ENCODE data around the gene ARID5B.

Gene ARID5B

GRCh38 chr10:61952028-61952674 lies 50.7 kb downstream of the ARID5B start:
- no peak for TF ChIP-seq CTCF (IDR thresholded peaks at IDR 0.05)
- no peak for TF ChIP-seq ZFX (IDR thresholded peaks at IDR 0.05; ENCODE audit: borderline replicate concordance)
- H3K27ac ChIP-seq: peak overlapping the region; percentile 26

- TF ChIP-seq ZFX (IDR thresholded peaks at IDR 0.05; ENCODE audit: borderline replicate concordance) (no peak), CTCF (IDR thresholded peaks at IDR 0.05) (no peak)
- H3K27ac ChIP-seq: no peak overlapping the region
Observed at GRCh38 chr10:61953183-61953582, 51.7 kb downstream of the ARID5B start.

GRCh38 chr10:61957806-61958205 lies 56.3 kb downstream of the ARID5B start:
- TF ChIP-seq CTCF (IDR thresholded peaks at IDR 0.05) (no peak), ZFX (IDR thresholded peaks at IDR 0.05; ENCODE audit: borderline replicate concordance) (no peak)
- H3K27ac ChIP-seq: no peak overlapping the region

- TF ChIP-seq ZFX (IDR thresholded peaks at IDR 0.05; ENCODE audit: borderline replicate concordance) (no peak), CTCF (IDR thresholded peaks at IDR 0.05) (no peak)
- H3K27ac ChIP-seq: no peak overlapping the region
Observed at GRCh38 chr10:61958311-61958710, 56.8 kb downstream of the ARID5B start.

GRCh38 chr10:61958805-61959204 lies 57.3 kb downstream of the ARID5B start:
- no peak overlapping the region for H3K27ac ChIP-seq
- no peak for TF ChIP-seq CTCF (IDR thresholded peaks at IDR 0.05)

- TF ChIP-seq ZFX (IDR thresholded peaks at IDR 0.05; ENCODE audit: borderline replicate concordance): no peak
- TF ChIP-seq CTCF (IDR thresholded peaks at IDR 0.05): no peak
- no peak overlapping the region for H3K27ac ChIP-seq
Observed at GRCh38 chr10:61959814-61960213, 58.3 kb downstream of the ARID5B start.

- TF ChIP-seq CTCF (IDR thresholded peaks at IDR 0.05): no peak
- TF ChIP-seq ZFX (IDR thresholded peaks at IDR 0.05; ENCODE audit: borderline replicate concordance): no peak
- no peak overlapping the region for H3K27ac ChIP-seq
Observed at GRCh38 chr10:61960396-61961120, 59.1 kb downstream of the ARID5B start.
